Keratinocyte (primary cell): ENCODE data around the gene CLCN2. TPM values are rescaled to one million over a fixed set of nuclear protein-coding genes. Genes with fewer than 3 reads are reported as not detected.

Experiments
- DNase-seq: peaks from one replicate; pipeline ENCODE4 v3.0.0-alpha.2; 2011; ENCODE audit warnings: low read depth, missing footprints, low spot score
- FAIRE-seq: peaks from 2 replicates; lab custom pipeline; 2011; peaks lifted over from hg19 to GRCh38; lab: Jason Lieb, UNC
- H2AFZ ChIP-seq: 2 replicates; pipeline ENCODE4 v1.6.0; 2012; ENCODE audit warnings: low read length, control low read depth, inconsistent platforms; ENCODE audit not compliant: control insufficient read depth
- H3K27ac ChIP-seq: 2 replicates; pipeline ENCODE4 v1.5.1; 2011; ENCODE audit warnings: low read length; ENCODE audit not compliant: control insufficient read depth, insufficient read depth
- H3K27me3 ChIP-seq: 3 replicates; pipeline ENCODE4 v1.6.0; 2011; ENCODE audit warnings: low read length; ENCODE audit not compliant: control insufficient read depth, insufficient read depth; ENCODE audit errors: extremely low read depth
- H3K36me3 ChIP-seq, 2 experiments: 2 replicates in 1 of 2; 3 replicates in 1 of 2; pipeline ENCODE4 v1.5.1; 2011; ENCODE audit warnings: low read length in 2 of 2, mild to moderate bottlenecking in 1 of 2; ENCODE audit not compliant: control insufficient read depth in 2 of 2, insufficient read depth in 2 of 2; ENCODE audit errors: extremely low read depth in 1 of 2
- H3K4me1 ChIP-seq: 3 replicates; pipeline ENCODE4 v1.5.1; 2011; ENCODE audit warnings: low read length; ENCODE audit not compliant: control insufficient read depth, insufficient read depth; ENCODE audit errors: extremely low read depth
- H3K4me2 ChIP-seq: 3 replicates; pipeline ENCODE4 v1.6.0; 2011; ENCODE audit warnings: low read depth, low read length; ENCODE audit not compliant: control insufficient read depth, insufficient read depth; ENCODE audit errors: extremely low read depth
- H3K4me3 ChIP-seq, 3 experiments: fragments of 200-600 bp in 1 of 3; sonication (generic) in 1 of 3; 2 replicates in 2 of 3; 3 replicates in 1 of 3; pipeline ENCODE4 v1.5.1; 2011 to 2016; ENCODE audit warnings: low read length in 3 of 3, mild to moderate bottlenecking in 3 of 3, control low read depth in 2 of 3, inconsistent platforms in 1 of 3, low read depth in 1 of 3, mixed read lengths in 1 of 3, mixed run types in 1 of 3, moderate library complexity in 1 of 3; ENCODE audit not compliant: control insufficient read depth in 2 of 3, insufficient read depth in 2 of 3; ENCODE audit errors: extremely low read depth in 1 of 3
- H3K79me2 ChIP-seq: 2 replicates; pipeline ENCODE4 v1.6.0; 2012; ENCODE audit warnings: low read length; ENCODE audit not compliant: control insufficient read depth, insufficient read depth
- H3K9ac ChIP-seq: 3 replicates; pipeline ENCODE4 v1.6.0; 2011; ENCODE audit warnings: low read length; ENCODE audit not compliant: control insufficient read depth, insufficient read depth; ENCODE audit errors: extremely low read depth
- H3K9me1 ChIP-seq: 3 replicates; pipeline ENCODE4 v1.6.0; 2011; ENCODE audit warnings: low read length; ENCODE audit not compliant: control insufficient read depth, insufficient read depth; ENCODE audit errors: extremely low read depth
- H3K9me3 ChIP-seq: 2 replicates; pipeline ENCODE4 v1.5.1; 2012; ENCODE audit warnings: low read depth, low read length; ENCODE audit not compliant: control insufficient read depth
- H4K20me1 ChIP-seq: 3 replicates; pipeline ENCODE4 v1.6.0; 2011; ENCODE audit warnings: low read length; ENCODE audit not compliant: control insufficient read depth, insufficient read depth; ENCODE audit errors: extremely low read depth
- CTCF ChIP-seq, 3 experiments: IDR thresholded peaks in 1 of 3; conservative IDR thresholded peaks in 1 of 3; optimal IDR thresholded peaks in 1 of 3; 2 replicates in 2 of 3; 3 replicates in 1 of 3; pipeline versions ENCODE3 to v1.5.1; 2011; ENCODE audit warnings: low read length in 3 of 3, mild to moderate bottlenecking in 3 of 3, moderate library complexity in 2 of 3, control low read depth in 1 of 3, inconsistent platforms in 1 of 3; ENCODE audit not compliant: insufficient read depth in 2 of 3; ENCODE audit errors: extremely low read depth in 1 of 3
- EZH2 ChIP-seq: IDR thresholded peaks from one replicate; pipeline ENCODE4 v1.6.1; 2012; ENCODE audit warnings: inconsistent platforms, mild to moderate bottlenecking, low read length, moderate library complexity
- dilution Hi-C: fragments of 300-500 bp; cut with MboI; formaldehyde crosslinking; loops from one replicate; pipeline ENCODE4 v1.7.0; 2020; ENCODE audit warnings: low sequenced_read_pairs; ENCODE audit not compliant: extremely low pct_ligation_motif_present
- polyA plus RNA-seq, 5 experiments: library from polyadenylated mRNA; depleted of rRNA in 3 of 5; stranded (reverse) in 3 of 5; stranded (forward) in 1 of 5; unstranded in 1 of 5; fragments of >200 nt; gene quantifications; 1 replicate in 1 of 5; 2 replicates in 3 of 5; 3 replicates in 1 of 5; pipeline versions ENCODE4 v1.2.1 to v1.2.3, GENCODE V29; 2011 to 2012; ENCODE audit warnings: missing spikeins in 2 of 5, low read depth in 1 of 5, low replicate concordance in 1 of 5

CLCN2 gene
- polyA plus RNA-seq, 1 donor (not counting 4 experiments of a cell fraction or from before 2014, with no cell fraction given), result 3.1 TPM

GRCh38 chr3:184337981-184338380 is 23.4 kb downstream of the CLCN2 start:
- Histone ChIP-seq H4K20me1 (peaks cover 13% of the 10 kb centered on the region), H3K4me2 (peak overlapping the region; percentile 90), H3K9me1 (peaks cover 4% of the 10 kb centered on the region), H3K4me1 (peaks cover 82% of the 10 kb centered on the region), H3K27me3 (no peaks in the 10 kb centered on the region), H3K4me3 (peak overlapping the region in 1 of 3 experiments; percentile 4), H3K79me2 (peaks cover 26% of the 10 kb centered on the region), H3K9ac (peak overlapping the region; percentile 66), H3K36me3 (peaks cover 21 to 35% of the 10 kb centered on the region in 2 experiments), H3K27ac (no peak overlapping the region), H2AFZ (no peak overlapping the region), H3K9me3 (no peaks in the 10 kb centered on the region)
- FAIRE-seq (no peak), DNase-seq (no peak)
- dilution Hi-C loops, result no loop called here
- no peak for TF ChIP-seq CTCF (optimal IDR thresholded peaks at IDR 0.05 in 1 of 3, IDR thresholded peaks at IDR 0.05 in 1 of 3, conservative IDR thresholded peaks at IDR 0.05 in 1 of 3; ENCODE audit: extremely low read depth in 1 of 3, insufficient read depth in 2 of 3, low read length in 3 of 3)
- no peak for TF ChIP-seq EZH2

GRCh38 chr3:184337399-184337714 is 24.0 kb downstream of the CLCN2 start, which contains the start of gene FAM131A:
FAM131A (plus strand) TSS chr3:184337600; CDS start chr3:184337631, 31 bp downstream.
- TF ChIP-seq EZH2 (no peak), CTCF (optimal IDR thresholded peaks at IDR 0.05 in 1 of 3, IDR thresholded peaks at IDR 0.05 in 1 of 3, conservative IDR thresholded peaks at IDR 0.05 in 1 of 3; ENCODE audit: extremely low read depth in 1 of 3, insufficient read depth in 2 of 3, low read length in 3 of 3) (no peak)
- H2AFZ ChIP-seq, result no peak within 1 kb of the TSS
- dilution Hi-C loops, result no loop called here
- H3K9me1 ChIP-seq, result peaks cover 4% of the 10 kb centered on the region
- peak within 1 kb of the TSS; percentile 85 for H3K27ac ChIP-seq
- FAIRE-seq (no peak), DNase-seq (no peak)
- no peaks in the 10 kb centered on the region for H3K27me3 ChIP-seq
- H3K4me2 ChIP-seq, result peak within 1 kb of the TSS; percentile 90
- peak within 1 kb of the TSS; percentile 52 to 78 (median 72) for H3K4me3 ChIP-seq
- peak within 1 kb of the TSS; percentile 88 for H3K9ac ChIP-seq
- H3K9me3 ChIP-seq, result no peaks in the 10 kb centered on the region
- peaks cover 88% of the 10 kb centered on the region for H3K4me1 ChIP-seq
- peaks cover 19 to 35% of the 10 kb centered on the region in 2 experiments for H3K36me3 ChIP-seq
- H3K79me2 ChIP-seq, result peaks cover 28% of the 10 kb centered on the region
- peaks cover 13% of the 10 kb centered on the region for H4K20me1 ChIP-seq
